ENCODE results near the gene RRP12.
"Not testable (repeated sequence)": the region's sequence is repeated elsewhere in the genome, so short reads cannot be mapped to it uniquely, and the experiment has no call there.

RRP12 gene, protein sequence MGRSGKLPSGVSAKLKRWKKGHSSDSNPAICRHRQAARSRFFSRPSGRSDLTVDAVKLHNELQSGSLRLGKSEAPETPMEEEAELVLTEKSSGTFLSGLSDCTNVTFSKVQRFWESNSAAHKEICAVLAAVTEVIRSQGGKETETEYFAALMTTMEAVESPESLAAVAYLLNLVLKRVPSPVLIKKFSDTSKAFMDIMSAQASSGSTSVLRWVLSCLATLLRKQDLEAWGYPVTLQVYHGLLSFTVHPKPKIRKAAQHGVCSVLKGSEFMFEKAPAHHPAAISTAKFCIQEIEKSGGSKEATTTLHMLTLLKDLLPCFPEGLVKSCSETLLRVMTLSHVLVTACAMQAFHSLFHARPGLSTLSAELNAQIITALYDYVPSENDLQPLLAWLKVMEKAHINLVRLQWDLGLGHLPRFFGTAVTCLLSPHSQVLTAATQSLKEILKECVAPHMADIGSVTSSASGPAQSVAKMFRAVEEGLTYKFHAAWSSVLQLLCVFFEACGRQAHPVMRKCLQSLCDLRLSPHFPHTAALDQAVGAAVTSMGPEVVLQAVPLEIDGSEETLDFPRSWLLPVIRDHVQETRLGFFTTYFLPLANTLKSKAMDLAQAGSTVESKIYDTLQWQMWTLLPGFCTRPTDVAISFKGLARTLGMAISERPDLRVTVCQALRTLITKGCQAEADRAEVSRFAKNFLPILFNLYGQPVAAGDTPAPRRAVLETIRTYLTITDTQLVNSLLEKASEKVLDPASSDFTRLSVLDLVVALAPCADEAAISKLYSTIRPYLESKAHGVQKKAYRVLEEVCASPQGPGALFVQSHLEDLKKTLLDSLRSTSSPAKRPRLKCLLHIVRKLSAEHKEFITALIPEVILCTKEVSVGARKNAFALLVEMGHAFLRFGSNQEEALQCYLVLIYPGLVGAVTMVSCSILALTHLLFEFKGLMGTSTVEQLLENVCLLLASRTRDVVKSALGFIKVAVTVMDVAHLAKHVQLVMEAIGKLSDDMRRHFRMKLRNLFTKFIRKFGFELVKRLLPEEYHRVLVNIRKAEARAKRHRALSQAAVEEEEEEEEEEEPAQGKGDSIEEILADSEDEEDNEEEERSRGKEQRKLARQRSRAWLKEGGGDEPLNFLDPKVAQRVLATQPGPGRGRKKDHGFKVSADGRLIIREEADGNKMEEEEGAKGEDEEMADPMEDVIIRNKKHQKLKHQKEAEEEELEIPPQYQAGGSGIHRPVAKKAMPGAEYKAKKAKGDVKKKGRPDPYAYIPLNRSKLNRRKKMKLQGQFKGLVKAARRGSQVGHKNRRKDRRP (N-terminal part only)

DNA sequence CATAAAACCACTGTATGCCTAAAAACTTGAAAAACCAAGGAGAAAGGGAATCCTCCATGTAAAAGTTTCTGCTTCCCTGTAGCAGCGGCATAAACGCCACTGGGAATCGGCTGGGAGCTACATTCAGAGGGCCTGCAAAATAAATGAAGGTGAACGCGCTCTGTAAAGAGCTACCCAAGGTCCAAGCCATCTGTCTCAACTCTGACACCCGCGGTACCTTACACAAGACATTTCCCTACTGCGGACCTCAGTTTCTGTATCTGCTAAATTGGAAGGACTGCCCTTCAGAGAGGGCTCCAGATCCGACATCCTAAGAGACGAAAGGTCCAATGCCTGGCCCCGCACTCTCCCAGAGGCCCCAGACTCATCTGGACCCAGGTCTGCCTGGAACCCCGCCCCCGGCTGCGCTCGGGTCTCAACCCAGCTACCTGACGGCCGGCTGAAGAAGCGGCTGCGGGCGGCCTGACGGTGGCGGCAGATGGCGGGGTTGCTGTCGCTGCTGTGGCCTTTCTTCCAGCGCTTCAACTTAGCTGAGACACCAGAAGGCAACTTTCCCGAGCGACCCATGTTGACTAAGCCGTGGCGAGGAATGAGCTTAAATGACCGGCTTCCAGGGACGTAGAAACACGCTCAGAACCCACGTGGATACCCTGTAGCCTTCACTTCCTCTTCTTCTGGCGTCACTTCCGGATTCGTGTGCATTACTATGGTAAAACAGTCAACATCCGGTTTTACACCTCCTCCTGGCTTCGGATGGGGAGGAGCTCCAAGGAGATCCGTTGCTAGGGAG is at the start of gene RRP12:
Gene RRP12 (minus strand): TSS at position 676 of the 790 bp plus-strand sequence. CDS start 109 bp downstream, at position 567.
- peak; percentile 80 to 84 for DNase-seq

DNA sequence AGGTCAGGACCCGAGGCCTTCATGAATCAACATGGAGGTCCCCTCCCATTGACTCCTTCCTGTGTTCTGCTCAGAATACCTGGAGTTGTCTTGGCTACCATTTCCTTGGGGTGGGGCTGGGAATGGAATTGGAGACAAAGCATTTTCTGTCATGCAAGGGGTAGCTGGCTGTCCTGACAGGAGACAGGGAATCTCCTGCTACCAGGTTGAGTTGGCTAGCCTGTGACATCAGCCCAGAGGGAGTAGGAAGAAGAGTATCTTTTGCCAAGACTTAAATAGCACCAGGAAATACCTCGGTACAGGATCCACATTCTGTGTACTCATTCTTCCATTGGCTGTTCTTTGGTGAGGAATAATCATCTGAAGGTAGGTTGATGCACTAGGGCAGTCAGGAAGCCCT is 49.7 kb upstream of the RRP12 start:
- no peak for DNase-seq

DNA sequence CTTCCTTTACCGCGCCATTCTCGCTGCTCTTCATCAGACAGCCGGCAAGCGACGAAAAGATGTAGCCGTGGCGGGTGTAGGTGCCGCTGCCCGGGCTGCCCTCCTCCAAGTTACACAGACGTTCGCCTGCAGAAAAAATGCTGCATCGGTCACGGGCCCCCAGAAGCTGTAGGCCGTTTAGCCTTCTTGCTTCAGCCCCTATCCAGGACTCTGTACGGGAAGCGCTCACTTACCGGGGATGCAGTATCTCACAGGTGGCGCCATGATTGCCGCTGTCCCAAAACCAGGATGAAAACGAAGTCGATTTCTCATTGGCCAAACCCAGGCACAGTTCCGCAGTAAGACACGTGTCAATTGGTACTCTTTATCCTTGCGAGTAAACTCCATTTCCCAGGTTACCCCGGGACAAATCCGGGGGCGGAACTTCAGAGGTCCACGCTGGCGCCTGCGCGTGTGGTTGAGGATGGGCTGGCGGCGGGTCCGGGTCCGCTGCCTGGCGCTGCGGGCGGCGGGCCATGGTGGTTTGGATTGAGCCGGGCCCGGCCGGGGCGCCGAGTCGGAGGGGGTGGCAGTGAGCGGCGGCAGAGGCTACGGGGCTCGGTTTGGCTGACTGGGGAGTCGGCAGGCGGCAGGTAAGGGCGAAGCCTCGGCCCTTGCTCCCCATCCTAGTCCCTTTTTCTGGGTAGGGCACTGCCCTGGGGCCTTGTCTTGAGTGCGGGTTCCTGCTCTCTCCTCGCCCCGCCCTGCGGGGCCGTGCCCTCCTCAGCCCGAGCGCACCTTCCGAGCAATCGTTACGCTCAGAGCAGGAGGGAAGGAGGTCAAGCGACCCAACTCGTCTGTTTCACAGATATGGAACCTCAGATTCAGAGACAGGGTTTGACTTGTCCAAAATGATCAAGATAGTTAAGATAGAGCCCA is 44.8 kb upstream of the RRP12 start, which contains the start of the genes EXOSC1 and ZDHHC16:
Gene EXOSC1 (minus strand): TSS at position 285 of the 918 bp plus-strand sequence. CDS start 21 bp downstream, at position 264.
Gene ZDHHC16 (plus strand): TSS at position 454 of the 918 bp plus-strand sequence. CDS start 5,501 bp downstream, outside the sequence.
- peak; percentile 91 to 92 for DNase-seq

DNA sequence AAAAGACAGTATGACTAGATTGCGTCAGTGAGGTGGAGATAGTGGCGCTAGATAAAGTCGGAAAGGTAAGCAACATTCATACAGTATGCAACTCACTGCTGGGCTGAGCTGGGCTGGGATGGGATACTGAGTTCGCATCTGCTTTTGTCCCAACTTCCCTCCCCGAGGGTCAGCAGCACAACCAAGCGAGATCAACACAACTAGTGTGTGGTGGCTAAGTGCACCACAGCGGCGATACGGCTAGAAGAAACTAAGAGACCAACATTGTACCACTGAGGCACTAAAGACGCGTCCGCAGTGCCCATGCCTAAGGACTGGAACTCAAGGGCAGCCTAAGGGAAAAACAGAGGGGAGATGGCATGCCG is 44.2 kb upstream of the RRP12 start:
- DNase-seq: no peak

DNA sequence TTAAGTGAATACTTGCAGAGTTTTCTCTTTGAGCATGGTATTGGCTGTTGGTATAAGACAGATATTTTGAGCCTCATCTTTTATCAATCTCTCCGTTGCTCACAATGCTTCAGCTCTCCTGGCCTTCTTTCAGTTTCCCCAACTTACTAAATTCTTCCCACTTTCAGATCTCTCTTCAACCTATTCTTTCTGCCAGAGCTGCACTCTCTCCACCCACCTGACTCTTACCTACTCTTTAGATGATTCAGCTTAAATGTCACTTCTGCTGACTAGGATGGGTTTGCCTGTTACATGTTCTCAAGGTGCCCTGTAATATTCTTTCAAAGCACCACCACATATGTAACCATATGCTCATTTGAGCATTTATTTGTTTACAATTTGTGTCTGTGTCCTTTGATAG is 43.1 kb upstream of the RRP12 start:
- no peak for DNase-seq

DNA sequence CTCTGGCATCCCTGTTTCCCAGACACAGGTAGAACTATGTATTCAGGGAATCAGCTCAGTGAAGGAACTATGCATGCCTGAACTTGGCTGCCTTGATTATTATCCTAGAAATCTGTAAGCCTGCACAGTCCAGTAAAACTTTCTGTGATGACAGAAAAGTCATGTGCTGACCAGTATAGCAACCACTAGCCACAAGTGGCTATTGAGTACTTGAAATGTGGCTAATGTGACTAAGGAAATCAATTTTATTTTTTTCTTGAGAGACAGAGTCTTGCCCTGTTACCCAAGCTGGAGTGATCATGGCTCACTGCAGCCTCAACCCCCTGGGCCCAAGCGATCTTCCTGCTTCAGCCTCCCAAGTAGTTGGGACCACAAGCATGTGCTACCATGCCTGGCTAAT is 41.1 kb upstream of the RRP12 start:
- DNase-seq: no peak

DNA sequence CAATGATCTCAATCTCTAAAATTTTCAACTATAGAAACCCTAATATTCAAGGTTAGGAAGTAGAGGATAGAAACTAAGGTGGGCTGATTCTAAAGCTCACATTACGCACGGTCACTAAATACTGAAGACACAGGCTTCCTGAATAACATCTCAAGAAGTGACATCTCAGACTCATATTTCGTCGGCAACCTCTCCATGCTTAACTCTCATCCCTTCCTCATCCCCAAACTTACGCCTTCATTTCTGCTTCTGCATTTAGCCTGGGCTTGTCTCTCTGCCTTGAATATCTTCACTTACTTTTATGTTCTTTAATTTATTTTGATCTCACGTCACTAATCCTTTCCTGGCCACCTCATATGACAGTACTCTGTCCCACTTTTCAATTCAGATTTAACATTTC is 34.1 kb upstream of the RRP12 start:
- DNase-seq: no peak

DNA sequence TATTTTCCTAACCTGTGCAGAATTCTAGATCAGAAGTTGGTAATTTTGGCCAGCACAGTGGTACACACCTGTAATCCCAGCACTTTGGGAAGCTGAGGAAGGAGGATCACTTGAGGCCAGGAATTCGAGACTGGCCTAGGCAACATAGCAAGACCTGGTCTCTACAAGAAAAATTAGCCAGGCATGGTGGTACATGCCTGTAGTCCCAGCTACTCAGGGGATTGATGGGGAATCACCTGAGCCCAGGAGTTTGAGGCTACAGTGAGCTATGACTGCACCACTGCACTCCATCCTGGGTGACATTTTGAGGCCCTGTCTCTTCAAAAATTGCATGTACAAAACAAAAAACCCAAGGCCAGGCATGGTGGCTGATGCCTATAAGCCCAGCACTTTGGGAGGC is 33.4 kb upstream of the RRP12 start:
- DNase-seq: no peak

DNA sequence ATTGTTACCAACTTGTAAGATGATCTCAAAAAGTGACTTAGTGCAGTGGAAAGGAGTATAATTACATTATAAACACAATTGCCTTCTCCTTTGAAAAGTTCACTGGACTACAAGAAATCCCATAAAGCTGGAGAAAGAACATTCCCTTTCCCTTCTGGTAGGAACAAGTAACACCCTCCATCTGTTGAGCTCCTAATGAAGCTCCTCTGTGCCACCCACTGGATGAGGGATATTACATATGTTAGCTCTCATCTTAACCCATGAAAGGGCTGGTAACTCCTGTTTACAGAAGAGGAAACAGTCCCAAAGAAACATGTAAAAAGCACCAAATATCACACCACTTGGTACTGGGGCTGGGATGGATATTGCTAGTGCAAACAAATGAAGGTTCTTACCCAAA is 32.9 kb upstream of the RRP12 start:
- no peak for DNase-seq

DNA sequence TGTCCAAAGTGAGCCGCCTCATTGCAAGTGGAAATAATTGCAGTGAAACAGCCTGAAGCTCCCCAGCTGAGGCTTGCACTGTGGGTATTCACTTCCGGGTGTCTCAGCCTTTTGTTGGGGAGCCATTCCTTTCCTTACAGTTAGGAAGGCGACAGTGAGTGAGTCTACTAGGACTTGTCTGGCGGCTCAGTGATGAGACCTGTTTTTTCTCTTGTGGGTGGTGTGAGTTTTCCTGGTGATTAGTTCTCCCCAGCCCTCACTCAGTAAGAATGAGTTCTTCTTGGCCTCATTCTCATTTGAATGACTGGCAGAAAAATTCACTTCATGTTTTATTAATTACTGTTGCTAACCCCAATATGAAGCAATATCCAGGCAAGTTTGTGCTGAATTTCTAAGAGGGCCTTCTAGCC is 27.4 kb upstream of the RRP12 start:
- peak; percentile 54 to 58 for DNase-seq

DNA sequence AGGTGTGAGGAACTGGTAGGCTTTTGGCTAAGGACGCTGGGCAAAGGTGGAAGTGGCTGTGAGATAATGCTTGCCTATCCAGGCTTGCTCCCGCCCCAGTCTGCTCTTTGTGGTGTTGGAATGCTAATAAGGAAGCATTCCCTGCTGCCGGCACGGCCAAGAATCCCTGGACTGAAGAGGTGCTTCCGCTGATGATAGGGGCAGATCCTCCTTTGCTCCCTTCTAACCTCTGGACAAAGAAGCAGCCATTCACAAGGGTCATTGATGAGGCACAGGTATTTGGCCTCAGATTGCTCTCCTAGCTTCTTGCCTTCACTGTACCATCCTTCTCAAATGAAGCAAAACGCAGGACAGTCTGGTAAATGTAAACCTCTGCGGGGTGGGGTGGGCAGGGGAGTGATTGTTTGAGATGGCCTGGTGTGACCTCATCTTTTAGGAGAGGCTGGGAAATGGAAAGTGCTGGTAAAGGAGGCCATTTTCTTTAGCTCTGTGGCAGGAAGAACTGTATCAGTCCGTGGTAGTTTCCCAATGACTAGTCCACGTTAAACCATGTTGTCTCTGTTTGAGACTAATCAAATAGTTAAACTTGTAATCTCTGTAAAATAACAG is 26.5 kb upstream of the RRP12 start:
- DNase-seq: peak; percentile 39 to 41

DNA sequence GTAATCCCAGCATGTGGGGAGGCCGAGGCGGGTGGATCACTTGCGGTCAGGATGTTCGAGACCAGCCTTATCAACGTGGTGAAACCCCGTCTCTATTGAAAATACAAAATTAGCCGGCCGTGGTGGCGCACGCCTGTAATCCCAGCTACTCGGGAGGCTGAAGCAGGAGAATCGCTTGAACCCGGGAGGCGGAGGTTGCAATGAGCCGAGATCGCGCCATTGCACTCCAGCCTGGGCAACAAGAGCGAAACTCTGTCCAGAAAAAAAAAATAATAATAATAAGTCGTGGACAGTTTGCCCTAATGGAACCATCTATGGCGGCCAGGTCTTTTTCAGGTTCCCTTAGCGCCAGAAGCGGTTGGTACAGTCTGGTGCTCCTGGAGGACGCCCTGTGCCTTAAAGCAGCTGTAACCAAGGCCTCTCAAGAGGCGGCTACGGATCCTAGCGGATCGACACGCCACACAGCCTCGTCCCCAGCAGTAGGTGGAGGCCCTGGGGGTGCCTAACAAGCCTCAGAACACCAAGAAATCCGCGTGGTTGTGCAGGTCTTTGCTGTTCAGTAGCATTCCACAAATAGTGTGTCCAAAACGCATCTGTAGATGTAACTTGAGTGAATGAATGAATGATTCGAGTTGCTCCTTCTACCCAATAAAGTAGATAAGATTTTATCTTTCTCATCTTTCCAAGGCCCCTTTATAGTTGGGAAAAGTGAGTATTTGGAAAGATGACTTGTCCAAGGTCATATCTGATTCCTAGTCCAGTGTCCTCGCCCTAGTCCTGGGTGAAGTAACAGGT is 25.8 kb upstream of the RRP12 start:
- DNase-seq: peak in 1 of 2 donors; percentile 29

DNA sequence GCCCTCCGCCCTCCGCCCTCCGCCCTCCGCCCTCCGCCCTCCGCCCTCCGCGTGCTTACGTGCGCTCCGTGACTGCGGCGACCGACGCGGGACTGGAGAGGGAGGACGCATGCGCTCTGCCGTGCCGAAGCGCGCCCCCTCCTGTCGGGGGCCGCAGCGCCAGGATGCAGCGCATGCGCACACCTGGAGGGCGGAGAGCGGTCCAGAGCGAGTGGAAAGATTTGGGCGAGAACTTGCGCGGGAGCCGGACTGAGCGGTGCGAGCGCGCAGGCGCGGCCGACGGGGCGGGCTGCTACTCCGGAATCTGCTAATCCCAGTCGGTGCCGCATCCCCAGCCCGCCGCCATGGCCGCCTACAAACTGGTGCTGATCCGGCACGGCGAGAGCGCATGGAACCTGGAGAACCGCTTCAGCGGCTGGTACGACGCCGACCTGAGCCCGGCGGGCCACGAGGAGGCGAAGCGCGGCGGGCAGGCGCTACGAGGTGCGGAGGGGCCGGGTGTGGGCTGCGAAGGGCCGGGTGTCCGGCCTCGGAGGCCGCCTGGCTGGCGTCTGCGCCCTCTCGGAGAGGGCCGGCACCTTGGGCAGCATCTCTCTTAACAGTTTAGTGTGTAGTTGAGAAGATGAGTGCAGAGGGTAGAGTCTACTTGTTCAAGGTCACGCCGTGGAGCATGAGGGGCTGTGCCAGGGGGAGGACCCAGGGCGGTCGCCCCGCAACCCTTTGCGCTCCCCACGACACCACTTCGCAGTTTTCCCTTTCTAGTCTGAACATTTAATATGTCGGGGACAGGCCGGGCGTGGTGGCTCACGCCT is 25.0 kb upstream of the RRP12 start, which contains the start of gene PGAM1:
Gene PGAM1 (plus strand): TSS at position 228 of the 812 bp plus-strand sequence. CDS start 117 bp downstream, at position 345.
- DNase-seq: peak; percentile 92 to 94

DNA sequence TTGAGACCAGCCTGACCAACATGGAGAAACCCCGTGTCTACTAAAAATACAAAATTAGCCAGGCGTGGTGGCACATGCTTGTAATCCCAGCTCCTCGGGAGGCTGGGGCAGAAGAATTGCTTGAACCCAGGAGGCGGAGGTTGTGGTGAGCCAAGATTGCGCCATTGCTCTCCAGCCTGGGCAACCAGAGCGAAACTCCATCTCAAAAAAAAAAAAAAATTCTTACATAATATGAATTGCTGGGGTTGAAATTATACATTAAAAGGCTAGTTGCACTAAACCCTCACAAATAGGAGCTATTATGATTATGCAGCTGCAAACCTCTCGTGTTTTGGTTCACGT is 22.6 kb upstream of the RRP12 start:
- not testable (repeated sequence) for DNase-seq

DNA sequence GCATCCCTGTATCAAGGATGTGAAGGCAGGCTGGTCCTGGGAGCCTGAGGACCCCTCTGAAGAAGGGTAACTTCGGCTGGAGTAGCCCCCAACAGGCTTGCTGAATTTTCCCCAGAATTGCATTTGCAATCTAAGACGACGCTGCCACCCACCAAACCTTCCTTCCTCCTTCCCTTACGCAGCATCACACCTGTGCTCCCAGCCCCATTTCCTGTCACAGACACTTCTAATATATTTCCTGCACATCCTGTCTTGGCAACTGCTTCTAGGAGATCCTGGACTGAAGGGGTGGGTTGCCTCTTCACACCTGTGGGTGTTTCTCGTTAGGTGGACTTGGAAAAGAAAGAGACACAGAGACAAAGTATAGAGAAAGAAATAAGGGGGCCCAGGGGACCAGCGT is 15.4 kb upstream of the RRP12 start:
- DNase-seq: no peak

DNA sequence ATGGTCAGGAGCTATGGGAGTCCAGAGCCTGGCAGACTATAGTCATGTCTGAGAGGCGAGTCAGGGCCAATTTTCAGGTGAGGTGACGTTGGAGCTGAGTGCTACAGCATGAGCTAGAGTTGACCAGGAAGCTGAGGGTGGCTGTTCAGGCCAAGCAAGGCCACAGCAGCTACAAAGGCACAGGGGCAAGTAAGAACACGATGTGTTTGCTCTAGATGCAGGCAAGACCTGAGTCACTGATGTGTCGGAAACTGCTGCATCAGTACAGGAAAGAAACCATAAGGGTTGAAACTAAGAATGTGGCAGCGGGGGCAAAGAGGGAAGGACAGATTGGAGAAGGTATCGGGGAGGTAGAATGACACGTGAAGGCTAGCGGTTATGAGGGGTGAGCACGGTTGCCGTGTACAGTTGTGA is 11.8 kb upstream of the RRP12 start:
- peak in 1 of 2 donors; percentile 27 for DNase-seq

DNA sequence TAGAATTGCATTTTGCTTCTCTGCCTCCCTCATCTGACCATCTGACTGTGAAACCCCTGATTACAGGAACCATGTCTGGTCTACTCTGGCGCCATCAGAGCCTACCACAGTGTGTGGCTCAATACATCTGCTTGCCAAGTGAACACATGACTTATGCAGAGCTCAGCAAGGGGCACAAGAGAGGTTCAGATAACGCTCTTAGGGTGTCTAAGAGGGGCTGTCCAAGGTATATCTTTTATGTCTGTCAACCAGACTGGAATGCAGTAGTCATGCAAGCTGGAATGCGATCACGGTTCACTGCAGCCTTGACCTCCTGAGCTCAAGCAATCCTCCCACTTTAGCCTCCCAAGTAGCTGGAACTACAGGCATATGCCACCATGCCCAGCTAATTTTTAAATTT is 10.3 kb upstream of the RRP12 start:
- DNase-seq: no peak

DNA sequence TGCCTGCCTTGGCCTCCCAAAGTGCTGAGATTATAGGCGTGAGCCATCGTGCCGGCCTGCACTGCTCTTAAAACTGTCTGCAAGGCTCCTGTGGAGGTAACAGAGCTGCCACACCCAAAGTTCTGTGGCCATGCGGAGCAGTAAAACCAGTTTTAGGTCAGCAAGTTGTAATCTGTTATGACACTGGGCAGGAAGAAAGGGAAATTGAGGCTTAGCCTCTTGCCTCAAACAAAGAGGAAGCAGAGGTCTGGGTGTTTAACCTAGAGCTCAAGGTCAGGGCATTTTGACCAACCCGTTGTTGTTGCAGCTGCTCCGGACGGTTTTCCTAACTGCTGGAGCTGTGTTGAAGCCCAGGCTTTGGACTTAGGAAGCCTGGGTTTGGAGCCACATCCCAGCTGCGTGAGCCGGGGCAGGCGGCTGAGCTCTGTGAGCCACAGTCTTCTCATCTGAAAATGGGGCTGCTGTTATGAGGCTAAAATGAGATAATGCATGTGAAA is 7.4 kb upstream of the RRP12 start:
- no peak for DNase-seq

DNA sequence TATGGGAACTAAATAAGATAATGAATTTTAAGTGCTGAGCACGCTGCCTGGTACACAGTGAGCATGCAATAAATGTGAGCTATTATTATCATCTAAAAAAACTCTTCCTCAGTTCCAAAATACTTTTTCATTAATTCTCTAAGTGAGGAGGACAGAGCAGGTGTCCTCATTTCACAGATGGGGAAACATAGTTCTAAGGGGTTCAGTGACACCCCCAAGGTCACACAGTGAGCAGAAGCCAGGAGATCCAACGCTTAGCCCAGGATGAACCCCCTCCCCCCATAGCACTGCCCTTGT is 6.8 kb upstream of the RRP12 start:
- no peak for DNase-seq
